PC-3 (cell line): ENCODE measurements around the gene CYP2C9.

ENCODE experiments used
- EZH2 ChIP-seq: fragments of 300-600 bp; sonication (generic); IDR thresholded peaks from one replicate; pipeline ENCODE4 v1.6.1; 2017; ENCODE audit warnings: antibody characterized with exemption, mild to moderate bottlenecking, low read length; ENCODE audit not compliant: unreplicated experiment
- EZH2phosphoT487 ChIP-seq: fragments of 300-600 bp; sonication (generic); IDR thresholded peaks from 2 replicates; pipeline ENCODE4 v1.6.1; 2018; ENCODE audit warnings: mild to moderate bottlenecking, antibody characterized with exemption, low read length, borderline replicate concordance
- TF ChIP-seq, protein P1 (sequence below): fragments of 300-600 bp; sonication (generic); conservative IDR thresholded peaks from 2 replicates; pipeline ENCODE4 v1.5.1; 2017; ENCODE audit warnings: antibody characterized with exemption, low read depth, mild to moderate bottlenecking, low read length

DNA sequence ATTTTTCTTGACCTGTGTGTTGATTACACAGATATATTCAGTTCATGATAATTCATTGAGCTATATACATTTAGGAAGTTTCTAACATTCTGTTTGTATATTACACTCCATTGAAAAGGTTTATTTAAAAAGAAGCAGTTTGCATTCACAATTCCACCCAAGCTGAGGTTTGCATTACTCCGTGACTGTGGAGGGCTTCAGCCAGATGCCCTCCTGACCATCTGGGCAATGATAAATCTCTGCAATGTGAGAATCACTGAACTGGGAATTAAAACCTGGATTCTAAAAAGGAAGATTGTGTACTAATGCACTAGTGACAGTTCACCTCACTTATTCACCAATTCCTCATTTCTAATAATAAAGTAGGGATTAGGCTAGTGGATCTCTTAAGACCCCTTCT lies 36.4 kb upstream of the CYP2C9 start:
- no peak for TF ChIP-seq EZH2phosphoT487
- TF ChIP-seq, protein P1, sequence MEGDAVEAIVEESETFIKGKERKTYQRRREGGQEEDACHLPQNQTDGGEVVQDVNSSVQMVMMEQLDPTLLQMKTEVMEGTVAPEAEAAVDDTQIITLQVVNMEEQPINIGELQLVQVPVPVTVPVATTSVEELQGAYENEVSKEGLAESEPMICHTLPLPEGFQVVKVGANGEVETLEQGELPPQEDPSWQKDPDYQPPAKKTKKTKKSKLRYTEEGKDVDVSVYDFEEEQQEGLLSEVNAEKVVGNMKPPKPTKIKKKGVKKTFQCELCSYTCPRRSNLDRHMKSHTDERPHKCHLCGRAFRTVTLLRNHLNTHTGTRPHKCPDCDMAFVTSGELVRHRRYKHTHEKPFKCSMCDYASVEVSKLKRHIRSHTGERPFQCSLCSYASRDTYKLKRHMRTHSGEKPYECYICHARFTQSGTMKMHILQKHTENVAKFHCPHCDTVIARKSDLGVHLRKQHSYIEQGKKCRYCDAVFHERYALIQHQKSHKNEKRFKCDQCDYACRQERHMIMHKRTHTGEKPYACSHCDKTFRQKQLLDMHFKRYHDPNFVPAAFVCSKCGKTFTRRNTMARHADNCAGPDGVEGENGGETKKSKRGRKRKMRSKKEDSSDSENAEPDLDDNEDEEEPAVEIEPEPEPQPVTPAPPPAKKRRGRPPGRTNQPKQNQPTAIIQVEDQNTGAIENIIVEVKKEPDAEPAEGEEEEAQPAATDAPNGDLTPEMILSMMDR: no peak
- TF ChIP-seq EZH2: no peak
